Fibroblast of pulmonary artery (primary cell): ENCODE measurements around the gene PPHLN1.

Experiments
- DNase-seq: peaks from one replicate; pipeline ENCODE4 v3.0.0-alpha.2; 2010; ENCODE audit warnings: low read depth
- H3K4me3 ChIP-seq: replicated peaks from 2 replicates; pipeline ENCODE4 v1.5.1; 2011; ENCODE audit warnings: low read depth, mild to moderate bottlenecking, control low read depth, low read length, moderate library complexity
- CTCF ChIP-seq: IDR thresholded peaks from 2 replicates; pipeline ENCODE4 v1.5.1; 2011; ENCODE audit warnings: mild to moderate bottlenecking, control low read depth, low read length, inconsistent platforms; ENCODE audit errors: missing control alignments

PPHLN1 gene

GRCh38 chr12:42296503-42297109, 29.4 kb upstream of the PPHLN1 start:
- peak; percentile 20 for DNase-seq
- H3K4me3 ChIP-seq: no peak overlapping the region
- TF ChIP-seq CTCF: peak; percentile 44

GRCh38 chr12:42298887-42299286, 27.1 kb upstream of the PPHLN1 start:
- TF ChIP-seq CTCF: no peak
- no peak overlapping the region for H3K4me3 ChIP-seq
- no peak for DNase-seq

- no peak for TF ChIP-seq CTCF
- no peak overlapping the region for H3K4me3 ChIP-seq
- DNase-seq: peak; percentile 46
These were observed 26.3 kb upstream of the PPHLN1 start for GRCh38 chr12:42299392-42300308.

- no peak for DNase-seq
- no peak overlapping the region for H3K4me3 ChIP-seq
- no peak for TF ChIP-seq CTCF
These were observed 19.7 kb upstream of the PPHLN1 start for GRCh38 chr12:42306297-42306696.

- no peak for DNase-seq
- no peak for TF ChIP-seq CTCF
- H3K4me3 ChIP-seq: no peak overlapping the region
These were observed 17.6 kb upstream of the PPHLN1 start for GRCh38 chr12:42308390-42308789.

GRCh38 chr12:42309996-42310395, 16.0 kb upstream of the PPHLN1 start:
- no peak overlapping the region for H3K4me3 ChIP-seq
- DNase-seq: no peak
- TF ChIP-seq CTCF: no peak
